Measurements from ENCODE around the gene AOAH. TPM values are rescaled to one million over a fixed set of nuclear protein-coding genes. Genes with fewer than 3 reads are reported as not detected.
A peak's percentile ranks its signal among the peaks of the same experiment; 100 is the strongest.

Gene AOAH
- total and polyA plus RNA-seq, 2 of the 13 experiments (the other 11 are each of a cell fraction or from before 2014, with no cell fraction given), result not detected

GRCh38 chr7:36659638-36660341 is 64.5 kb downstream of the AOAH start:
- H3K9me3 ChIP-seq (ENCODE audit: low read length), result no peaks in the 10 kb centered on the region
- no peak overlapping the region for H3K27ac ChIP-seq (ENCODE audit: extremely low read length, insufficient read depth, low read length)
- no peaks in the 10 kb centered on the region for H4K20me1 ChIP-seq (ENCODE audit: insufficient read depth, low read length)
- FAIRE-seq (no peak), DNase-seq (ENCODE audit: low spot score) (no peak), ATAC-seq (no peak)
- no peak for TF ChIP-seq MTF1 (CRISPR knock-in tag; IDR thresholded peaks at IDR 0.05)
- no peak for TF ChIP-seq KMT2A (CRISPR knock-in tag; IDR thresholded peaks at IDR 0.05)
- no peak for TF ChIP-seq ZNF3 (CRISPR knock-in tag; IDR thresholded peaks at IDR 0.05)
- no peaks in the 10 kb centered on the region; a peak in 1 of 5 replicates for H3K27me3 ChIP-seq (ENCODE audit: control insufficient read depth in 1 of 2, insufficient read depth in 2 of 2, low read length in 2 of 2)
- no peak overlapping the region for H3K4me3 ChIP-seq (replicated peaks in 1 of 3; ENCODE audit: insufficient read depth in 1 of 3, low read depth in 2 of 3, low read length in 3 of 3)
- CTCF ChIA-PET (ENCODE audit: low intra/inter-chr PET ratio, low total read pairs), result no interaction called here
- POLR2A ChIA-PET, result no interaction called here
- no peak overlapping the region for H3K9ac ChIP-seq (ENCODE audit: insufficient read depth, low read depth, low read length)
- H3K36me3 ChIP-seq (replicated peaks in 1 of 2; ENCODE audit: control insufficient read depth in 1 of 2, insufficient read depth in 2 of 2, low read length in 2 of 2), result no peaks in the 10 kb centered on the region
- H3K4me1 ChIP-seq (ENCODE audit: insufficient read depth, low read length), result peaks cover 11% of the 10 kb centered on the region
- H3K4me2 ChIP-seq (ENCODE audit: low read depth, low read length), result peak overlapping the region; percentile 44; the same call in 1 of the 2 replicates
- in situ Hi-C loops (cut with HindIII; ENCODE audit: extremely low pct_ligation_motif_present, low pct_unique_long_range_greater_than_20kb), result loop anchor here (25.0 kb wide), 1 partner anchor 528 kb away; no protein-coding TSS in a partner anchor
- no peaks in the 10 kb centered on the region for H3K79me2 ChIP-seq (ENCODE audit: insufficient read depth, low read length)
- no TSS peak for BruUV-seq (replicated peaks)
- WGBS (ENCODE audit: low lambda C conversion rate), result 59% methylated on average over 13 of the region's 13 CpGs
- no peak overlapping the region for H2AFZ ChIP-seq (ENCODE audit: low read length)
- intact Hi-C loops (cut with micrococcal nuclease; ENCODE audit: unreplicated experiment), result no loop called here

DNA sequence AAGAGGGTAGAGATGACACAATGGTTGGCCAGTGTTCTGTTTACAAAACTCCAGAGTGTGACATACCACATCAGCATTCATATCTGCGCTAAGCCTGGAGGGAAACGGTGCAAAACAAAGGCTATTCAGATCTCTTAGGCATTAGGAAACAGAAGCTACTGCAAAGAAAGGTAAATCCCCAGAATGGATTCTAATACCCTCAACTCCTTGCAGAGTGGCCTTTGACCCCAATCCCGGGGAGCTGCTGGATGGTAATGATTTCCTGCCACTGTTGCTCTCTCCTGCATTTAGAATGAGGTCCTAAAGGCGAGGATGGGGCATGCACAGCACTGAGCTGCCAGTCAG is 65.2 kb downstream of the AOAH start:
- ChIA-PET CTCF (ENCODE audit: low intra/inter-chr PET ratio, low total read pairs) (no interaction called here), POLR2A (no interaction called here)
- in situ Hi-C loops (cut with HindIII; ENCODE audit: extremely low pct_ligation_motif_present, low pct_unique_long_range_greater_than_20kb), result loop anchor here (25.0 kb wide), 1 partner anchor 528 kb away; no protein-coding TSS in a partner anchor
- DNase-seq (ENCODE audit: low spot score) (peak; percentile 34), FAIRE-seq (no peak), ATAC-seq (peak; percentile 87)
- no TSS peak for BruUV-seq (replicated peaks)
- Histone ChIP-seq H2AFZ (ENCODE audit: low read length) (no peak overlapping the region), H3K9me3 (ENCODE audit: low read length) (no peaks in the 10 kb centered on the region), H3K36me3 (replicated peaks in 1 of 2; ENCODE audit: control insufficient read depth in 1 of 2, insufficient read depth in 2 of 2, low read length in 2 of 2) (no peaks in the 10 kb centered on the region), H3K9ac (ENCODE audit: insufficient read depth, low read depth, low read length) (no peak overlapping the region), H3K27ac (ENCODE audit: extremely low read length, insufficient read depth, low read length) (no peak overlapping the region), H3K4me1 (ENCODE audit: insufficient read depth, low read length) (peaks cover 11% of the 10 kb centered on the region), H4K20me1 (ENCODE audit: insufficient read depth, low read length) (no peaks in the 10 kb centered on the region), H3K79me2 (ENCODE audit: insufficient read depth, low read length) (no peaks in the 10 kb centered on the region), H3K4me3 (replicated peaks in 1 of 3; ENCODE audit: insufficient read depth in 1 of 3, low read depth in 2 of 3, low read length in 3 of 3) (no peak overlapping the region; a peak in 1 of 6 replicates), H3K4me2 (ENCODE audit: low read depth, low read length) (peak overlapping the region; percentile 44), H3K27me3 (ENCODE audit: control insufficient read depth in 1 of 2, insufficient read depth in 2 of 2, low read length in 2 of 2) (no peaks in the 10 kb centered on the region; a peak in 1 of 5 replicates)
- intact Hi-C loops (cut with micrococcal nuclease; ENCODE audit: unreplicated experiment), result no loop called here
- WGBS (ENCODE audit: low lambda C conversion rate), result 4% methylated on average over 4 of the region's 4 CpGs
- TF ChIP-seq ZNF513 (CRISPR knock-in tag; conservative IDR thresholded peaks at IDR 0.05) (no peak), FOXA3 (CRISPR knock-in tag; IDR thresholded peaks at IDR 0.05) (peak; percentile 34; the same call in 1 of the 2 replicates), CEBPB (IDR thresholded peaks at IDR 0.05; ENCODE audit: borderline replicate concordance, low read depth, low read length) (peak; percentile 75; the same call in 1 of the 2 replicates), SOX5 (CRISPR knock-in tag; IDR thresholded peaks at IDR 0.05; ENCODE audit: borderline replicate concordance) (peak; percentile 76), ERF (CRISPR knock-in tag; IDR thresholded peaks at IDR 0.05) (no peak), FOXA1 (IDR thresholded peaks at IDR 0.05) (no peak), FOXA1 (CRISPR knock-in tag; IDR thresholded peaks at IDR 0.05) (0 out of 2 replicates have a peak, but pooled peaks have one; percentile 21), GTF3A (CRISPR knock-in tag; conservative IDR thresholded peaks at IDR 0.05) (no peak), BCL6 (CRISPR knock-in tag; IDR thresholded peaks at IDR 0.05) (0 out of 2 replicates have a peak, but pooled peaks have one; percentile 15), ZNF644 (CRISPR knock-in tag; IDR thresholded peaks at IDR 0.05; ENCODE audit: low read depth) (0 out of 2 replicates have a peak, but pooled peaks have one; percentile 53)
- TF ChIP-seq, protein P1, sequence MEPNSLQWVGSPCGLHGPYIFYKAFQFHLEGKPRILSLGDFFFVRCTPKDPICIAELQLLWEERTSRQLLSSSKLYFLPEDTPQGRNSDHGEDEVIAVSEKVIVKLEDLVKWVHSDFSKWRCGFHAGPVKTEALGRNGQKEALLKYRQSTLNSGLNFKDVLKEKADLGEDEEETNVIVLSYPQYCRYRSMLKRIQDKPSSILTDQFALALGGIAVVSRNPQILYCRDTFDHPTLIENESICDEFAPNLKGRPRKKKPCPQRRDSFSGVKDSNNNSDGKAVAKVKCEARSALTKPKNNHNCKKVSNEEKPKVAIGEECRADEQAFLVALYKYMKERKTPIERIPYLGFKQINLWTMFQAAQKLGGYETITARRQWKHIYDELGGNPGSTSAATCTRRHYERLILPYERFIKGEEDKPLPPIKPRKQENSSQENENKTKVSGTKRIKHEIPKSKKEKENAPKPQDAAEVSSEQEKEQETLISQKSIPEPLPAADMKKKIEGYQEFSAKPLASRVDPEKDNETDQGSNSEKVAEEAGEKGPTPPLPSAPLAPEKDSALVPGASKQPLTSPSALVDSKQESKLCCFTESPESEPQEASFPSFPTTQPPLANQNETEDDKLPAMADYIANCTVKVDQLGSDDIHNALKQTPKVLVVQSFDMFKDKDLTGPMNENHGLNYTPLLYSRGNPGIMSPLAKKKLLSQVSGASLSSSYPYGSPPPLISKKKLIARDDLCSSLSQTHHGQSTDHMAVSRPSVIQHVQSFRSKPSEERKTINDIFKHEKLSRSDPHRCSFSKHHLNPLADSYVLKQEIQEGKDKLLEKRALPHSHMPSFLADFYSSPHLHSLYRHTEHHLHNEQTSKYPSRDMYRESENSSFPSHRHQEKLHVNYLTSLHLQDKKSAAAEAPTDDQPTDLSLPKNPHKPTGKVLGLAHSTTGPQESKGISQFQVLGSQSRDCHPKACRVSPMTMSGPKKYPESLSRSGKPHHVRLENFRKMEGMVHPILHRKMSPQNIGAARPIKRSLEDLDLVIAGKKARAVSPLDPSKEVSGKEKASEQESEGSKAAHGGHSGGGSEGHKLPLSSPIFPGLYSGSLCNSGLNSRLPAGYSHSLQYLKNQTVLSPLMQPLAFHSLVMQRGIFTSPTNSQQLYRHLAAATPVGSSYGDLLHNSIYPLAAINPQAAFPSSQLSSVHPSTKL (CRISPR knock-in tag; IDR thresholded peaks at IDR 0.05), result peak; percentile 55

All from HepG2 (cell line).